Measurements from ENCODE around the gene CAB39L.

GRCh38 chr13:49373716-49374115 is 70.1 kb downstream of the CAB39L start:
- TF ChIP-seq CTCF (conservative IDR thresholded peaks at IDR 0.05; ENCODE audit: low read depth in 2 of 2) (no peak), REST (IDR thresholded peaks at IDR 0.05; ENCODE audit: unreplicated experiment) (no peak), POLR2AphosphoS5 (IDR thresholded peaks at IDR 0.05; ENCODE audit: low read depth) (no peak), ZNF114 (CRISPR knock-in tag; IDR thresholded peaks at IDR 0.05) (no peak), EZH2phosphoT487 (IDR thresholded peaks at IDR 0.05; ENCODE audit: unreplicated experiment) (no peak), ZNF331 (CRISPR knock-in tag; IDR thresholded peaks at IDR 0.05; ENCODE audit: low read depth) (no peak), EZH2 (IDR thresholded peaks at IDR 0.05; ENCODE audit: low read depth, unreplicated experiment) (no peak), STAT1 (IDR thresholded peaks at IDR 0.05; ENCODE audit: unreplicated experiment) (no peak), CREB1 (CRISPR knock-in tag; IDR thresholded peaks at IDR 0.05; ENCODE audit: low read depth) (no peak), NANOG (IDR thresholded peaks at IDR 0.05; ENCODE audit: borderline replicate concordance) (no peak), ETS1 (IDR thresholded peaks at IDR 0.05) (no peak), JUNB (IDR thresholded peaks at IDR 0.05; ENCODE audit: unreplicated experiment) (no peak), ZNF462 (CRISPR knock-in tag; IDR thresholded peaks at IDR 0.05) (no peak)

Data from GM23338 (cell line).